Dedifferentiated amniotic fluid mesenchymal stem cell (primary cell): Measurements from ENCODE around the gene RGS2.

Experiments
- DNase-seq: peaks from one replicate; pipeline ENCODE4 v3.0.0-alpha.2; 2016; ENCODE audit errors: extremely low spot score

The RGS2 gene

GRCh38 chr1:192795916-192796618 lies 12.8 kb upstream of the RGS2 start:
- no peak for DNase-seq

- DNase-seq = no peak
Observed at GRCh38 chr1:192797143-192797542, 11.7 kb upstream of the RGS2 start.

- no peak for DNase-seq
Observed at GRCh38 chr1:192797891-192798290, 10.9 kb upstream of the RGS2 start.

GRCh38 chr1:192801451-192801850 lies 7.4 kb upstream of the RGS2 start:
- DNase-seq = no peak

- DNase-seq = no peak
Observed at GRCh38 chr1:192802406-192802805, 6.4 kb upstream of the RGS2 start.

GRCh38 chr1:192803501-192803900 lies 5.3 kb upstream of the RGS2 start:
- no peak for DNase-seq

GRCh38 chr1:192805832-192806323 lies 3.0 kb upstream of the RGS2 start:
- DNase-seq = peak; percentile 87

GRCh38 chr1:192807211-192808162 lies 1.4 kb upstream of the RGS2 start:
- DNase-seq = peak; percentile 27

- no peak for DNase-seq
Observed at GRCh38 chr1:192808163-192808517, 699 bp upstream of the RGS2 start.

- DNase-seq = peak; percentile 54
Observed at GRCh38 chr1:192809307-192810252, 741 bp downstream of the RGS2 start.

- DNase-seq = no peak
Observed at GRCh38 chr1:192810253-192810880, 1.5 kb downstream of the RGS2 start.

- no peak for DNase-seq
Observed at GRCh38 chr1:192811006-192811405, 2.2 kb downstream of the RGS2 start.

GRCh38 chr1:192811594-192812239 lies 2.9 kb downstream of the RGS2 start:
- no peak for DNase-seq

- no peak for DNase-seq
Observed at GRCh38 chr1:192812420-192813209, 3.8 kb downstream of the RGS2 start.

GRCh38 chr1:192814805-192815204 lies 6.0 kb downstream of the RGS2 start:
- no peak for DNase-seq

GRCh38 chr1:192817246-192817645 lies 8.4 kb downstream of the RGS2 start:
- no peak for DNase-seq

- DNase-seq = no peak
Observed at GRCh38 chr1:192821296-192821695, 12.5 kb downstream of the RGS2 start.

- DNase-seq = no peak
Observed at GRCh38 chr1:192824511-192824910, 15.7 kb downstream of the RGS2 start.

- no peak for DNase-seq
Observed at GRCh38 chr1:192826791-192827546, 18.1 kb downstream of the RGS2 start.
